ENCODE results near the gene CMTM7.
"Not testable (repeated sequence)": the region's sequence is repeated elsewhere in the genome, so short reads cannot be mapped to it uniquely, and the experiment has no call there.

Gene CMTM7

DNA sequence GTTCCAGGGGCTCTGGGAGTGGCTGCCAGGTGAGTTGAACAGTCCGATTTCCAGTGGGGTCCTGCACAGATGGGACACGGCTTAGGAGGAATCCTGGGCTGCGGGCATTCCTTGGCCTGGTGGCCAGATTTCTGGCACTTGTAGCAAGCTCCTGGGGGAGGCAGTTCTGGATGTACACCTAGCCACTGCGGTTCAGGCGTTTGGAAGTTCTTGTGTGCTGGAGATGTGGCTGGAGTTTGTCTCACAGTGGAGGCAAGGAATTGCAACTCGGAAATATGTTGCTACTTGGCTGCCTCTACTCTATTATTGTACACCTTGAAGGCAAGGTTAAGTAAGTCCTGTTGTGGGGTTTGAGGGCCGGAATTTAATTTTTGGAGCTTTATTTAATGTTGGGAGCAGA, 73.1 kb downstream of the CMTM7 start:
- not testable (repeated sequence) for DNase-seq (ENCODE audit: low read depth in 1 of 2, low spot score in 1 of 2); H3K4me3 ChIP-seq (replicated peaks; ENCODE audit: insufficient read depth, low read length); H3K27ac ChIP-seq (replicated peaks); H3K27me3 ChIP-seq (ENCODE audit: insufficient read depth, poor library complexity, severe bottlenecking)

DNA sequence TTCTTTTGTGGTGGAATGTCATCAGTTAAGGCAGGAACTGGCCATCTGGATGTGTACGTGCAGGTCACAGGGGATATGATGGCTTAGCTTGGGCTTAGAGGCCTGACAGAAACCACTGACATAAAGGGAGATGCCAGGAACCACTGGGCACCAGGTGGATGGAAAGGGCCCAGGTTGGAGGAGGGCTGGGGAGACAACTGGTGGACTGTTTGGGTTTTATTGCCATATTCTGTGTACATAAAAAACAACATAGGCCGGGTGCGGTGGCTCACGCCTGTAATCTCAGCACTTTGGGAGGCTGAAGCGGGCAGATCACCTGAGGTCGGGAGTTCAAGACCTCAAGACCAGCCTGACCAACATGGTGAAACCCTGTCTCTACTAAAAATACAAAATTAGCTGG, 75.2 kb downstream of the CMTM7 start:
- not testable (repeated sequence) for H3K27ac ChIP-seq (replicated peaks); DNase-seq (ENCODE audit: low read depth in 1 of 2, low spot score in 1 of 2); H3K4me3 ChIP-seq (replicated peaks; ENCODE audit: insufficient read depth, low read length); H3K27me3 ChIP-seq (ENCODE audit: insufficient read depth, poor library complexity, severe bottlenecking)

DNA sequence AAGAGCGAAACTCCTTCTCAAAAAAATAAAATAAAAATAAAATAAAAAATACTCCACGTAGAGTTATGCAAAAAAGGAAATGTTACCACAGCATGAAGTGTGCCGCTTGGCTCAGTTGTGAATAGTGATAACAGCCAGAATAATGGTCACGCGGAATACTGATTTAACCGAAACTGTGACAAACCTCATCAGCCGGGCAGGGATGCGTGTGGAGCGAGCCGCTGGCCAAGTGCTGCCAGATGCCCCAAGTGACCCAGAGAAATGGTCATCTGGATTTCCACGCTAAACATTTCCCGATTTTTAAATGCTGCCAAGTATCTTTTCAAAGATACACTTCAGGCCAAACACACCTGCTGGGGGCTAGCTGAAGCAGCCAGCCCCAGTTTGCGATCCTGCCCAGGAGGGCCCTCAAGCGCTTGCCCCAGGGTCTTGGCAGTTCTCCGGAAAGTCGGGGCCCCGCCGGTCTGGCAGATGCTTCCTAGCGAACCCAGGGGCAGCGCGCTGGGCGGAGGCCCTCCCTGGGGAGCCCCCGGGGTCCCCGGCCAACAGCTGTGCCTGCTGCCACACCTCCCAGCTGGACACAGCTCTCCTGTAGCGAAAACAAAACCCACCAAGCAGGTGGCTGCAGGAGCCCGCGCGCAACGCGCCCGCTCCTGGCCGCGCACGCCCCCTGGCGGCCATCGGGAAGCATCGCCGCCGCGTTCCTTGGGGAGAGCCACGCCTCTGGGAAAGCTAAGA, 75.8 kb downstream of the CMTM7 start:
- TF ChIP-seq, protein P1, sequence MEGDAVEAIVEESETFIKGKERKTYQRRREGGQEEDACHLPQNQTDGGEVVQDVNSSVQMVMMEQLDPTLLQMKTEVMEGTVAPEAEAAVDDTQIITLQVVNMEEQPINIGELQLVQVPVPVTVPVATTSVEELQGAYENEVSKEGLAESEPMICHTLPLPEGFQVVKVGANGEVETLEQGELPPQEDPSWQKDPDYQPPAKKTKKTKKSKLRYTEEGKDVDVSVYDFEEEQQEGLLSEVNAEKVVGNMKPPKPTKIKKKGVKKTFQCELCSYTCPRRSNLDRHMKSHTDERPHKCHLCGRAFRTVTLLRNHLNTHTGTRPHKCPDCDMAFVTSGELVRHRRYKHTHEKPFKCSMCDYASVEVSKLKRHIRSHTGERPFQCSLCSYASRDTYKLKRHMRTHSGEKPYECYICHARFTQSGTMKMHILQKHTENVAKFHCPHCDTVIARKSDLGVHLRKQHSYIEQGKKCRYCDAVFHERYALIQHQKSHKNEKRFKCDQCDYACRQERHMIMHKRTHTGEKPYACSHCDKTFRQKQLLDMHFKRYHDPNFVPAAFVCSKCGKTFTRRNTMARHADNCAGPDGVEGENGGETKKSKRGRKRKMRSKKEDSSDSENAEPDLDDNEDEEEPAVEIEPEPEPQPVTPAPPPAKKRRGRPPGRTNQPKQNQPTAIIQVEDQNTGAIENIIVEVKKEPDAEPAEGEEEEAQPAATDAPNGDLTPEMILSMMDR (IDR thresholded peaks at IDR 0.05; ENCODE audit: insufficient read depth, low read length) = peak; percentile 90
- 0 out of 2 replicates have a peak, but pooled peaks have one; percentile 35 for TF ChIP-seq POLR2AphosphoS5 (IDR thresholded peaks at IDR 0.05; ENCODE audit: low read depth)
- TF ChIP-seq, protein P2, sequence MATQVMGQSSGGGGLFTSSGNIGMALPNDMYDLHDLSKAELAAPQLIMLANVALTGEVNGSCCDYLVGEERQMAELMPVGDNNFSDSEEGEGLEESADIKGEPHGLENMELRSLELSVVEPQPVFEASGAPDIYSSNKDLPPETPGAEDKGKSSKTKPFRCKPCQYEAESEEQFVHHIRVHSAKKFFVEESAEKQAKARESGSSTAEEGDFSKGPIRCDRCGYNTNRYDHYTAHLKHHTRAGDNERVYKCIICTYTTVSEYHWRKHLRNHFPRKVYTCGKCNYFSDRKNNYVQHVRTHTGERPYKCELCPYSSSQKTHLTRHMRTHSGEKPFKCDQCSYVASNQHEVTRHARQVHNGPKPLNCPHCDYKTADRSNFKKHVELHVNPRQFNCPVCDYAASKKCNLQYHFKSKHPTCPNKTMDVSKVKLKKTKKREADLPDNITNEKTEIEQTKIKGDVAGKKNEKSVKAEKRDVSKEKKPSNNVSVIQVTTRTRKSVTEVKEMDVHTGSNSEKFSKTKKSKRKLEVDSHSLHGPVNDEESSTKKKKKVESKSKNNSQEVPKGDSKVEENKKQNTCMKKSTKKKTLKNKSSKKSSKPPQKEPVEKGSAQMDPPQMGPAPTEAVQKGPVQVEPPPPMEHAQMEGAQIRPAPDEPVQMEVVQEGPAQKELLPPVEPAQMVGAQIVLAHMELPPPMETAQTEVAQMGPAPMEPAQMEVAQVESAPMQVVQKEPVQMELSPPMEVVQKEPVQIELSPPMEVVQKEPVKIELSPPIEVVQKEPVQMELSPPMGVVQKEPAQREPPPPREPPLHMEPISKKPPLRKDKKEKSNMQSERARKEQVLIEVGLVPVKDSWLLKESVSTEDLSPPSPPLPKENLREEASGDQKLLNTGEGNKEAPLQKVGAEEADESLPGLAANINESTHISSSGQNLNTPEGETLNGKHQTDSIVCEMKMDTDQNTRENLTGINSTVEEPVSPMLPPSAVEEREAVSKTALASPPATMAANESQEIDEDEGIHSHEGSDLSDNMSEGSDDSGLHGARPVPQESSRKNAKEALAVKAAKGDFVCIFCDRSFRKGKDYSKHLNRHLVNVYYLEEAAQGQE (IDR thresholded peaks at IDR 0.05; ENCODE audit: insufficient replicate concordance, low read depth) = no peak
- TF ChIP-seq GABPA (IDR thresholded peaks at IDR 0.05; ENCODE audit: low read depth) = no peak
- no peak for TF ChIP-seq SPI1 (IDR thresholded peaks at IDR 0.05; ENCODE audit: borderline replicate concordance, low read depth)
- DNase-seq (ENCODE audit: low read depth in 1 of 2, low spot score in 1 of 2) = peak; percentile 62 to 63
- no peaks in the 10 kb centered on the region for H3K27me3 ChIP-seq (ENCODE audit: insufficient read depth, poor library complexity, severe bottlenecking)
- H3K27ac ChIP-seq (replicated peaks) = peak overlapping the region; percentile 65
- peak overlapping the region; percentile 32 for H3K4me3 ChIP-seq (replicated peaks; ENCODE audit: insufficient read depth, low read length)

DNA sequence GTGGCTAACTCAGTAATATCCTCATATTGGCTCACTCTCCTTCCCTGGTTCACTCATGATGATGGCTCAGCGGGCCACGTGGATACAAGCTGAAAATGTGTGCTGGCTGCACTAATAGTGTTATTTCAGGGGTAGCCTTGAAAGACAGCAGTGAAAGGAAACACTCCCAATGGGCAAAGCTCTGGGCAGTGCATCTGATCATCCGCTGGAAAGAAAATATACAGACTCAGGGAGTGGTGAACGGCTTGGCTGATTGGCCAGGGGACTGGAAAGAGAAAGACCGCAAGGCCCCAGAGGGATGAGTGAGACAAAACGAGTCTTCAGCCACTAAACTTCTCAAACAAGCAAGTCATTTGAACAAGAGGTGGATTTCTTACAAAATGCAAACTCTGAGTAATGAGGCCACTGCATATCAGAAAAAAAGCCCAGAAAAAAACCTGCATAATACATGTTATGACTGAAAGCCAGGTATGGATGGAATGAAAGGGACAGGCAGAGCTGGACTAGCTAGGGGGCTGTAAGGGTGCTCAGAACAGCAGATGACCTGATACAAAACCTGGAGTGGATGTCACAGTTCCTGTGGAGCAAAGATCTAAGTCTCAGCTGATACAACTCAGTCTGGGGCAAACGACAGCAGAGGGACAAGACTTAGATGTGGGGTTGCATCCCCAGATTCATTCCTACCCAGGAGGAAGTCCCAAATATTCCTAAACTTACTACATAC, 77.7 kb downstream of the CMTM7 start:
- Histone ChIP-seq H3K27ac (replicated peaks) (no peak overlapping the region), H3K4me3 (replicated peaks; ENCODE audit: insufficient read depth, low read length) (no peak overlapping the region), H3K27me3 (ENCODE audit: insufficient read depth, poor library complexity, severe bottlenecking) (no peaks in the 10 kb centered on the region)
- DNase-seq (ENCODE audit: low read depth in 1 of 2, low spot score in 1 of 2) = no peak
- TF ChIP-seq, protein P2 (IDR thresholded peaks at IDR 0.05; ENCODE audit: insufficient replicate concordance, low read depth) = no peak
- TF ChIP-seq GABPA (IDR thresholded peaks at IDR 0.05; ENCODE audit: low read depth) (no peak), SPI1 (IDR thresholded peaks at IDR 0.05; ENCODE audit: borderline replicate concordance, low read depth) (no peak), POLR2AphosphoS5 (IDR thresholded peaks at IDR 0.05; ENCODE audit: low read depth) (no peak)
- TF ChIP-seq, protein P1 (IDR thresholded peaks at IDR 0.05; ENCODE audit: insufficient read depth, low read length) = no peak
